Prostate gland (tissue), 2 donors: ENCODE measurements around the gene MICALL1. TPM values are rescaled to one million over a fixed set of nuclear protein-coding genes. Genes with fewer than 3 reads are reported as not detected.

ENCODE experiments used
- DNase-seq: peaks from one replicate; pipeline ENCODE4 v3.0.0-alpha.2; 2019; ENCODE audit warnings: low spot score
- H3K27ac ChIP-seq, 2 donors: fragments of 200-600 bp; sonication (generic); 2 replicates each; pipeline ENCODE4 v1.5.1; 2017 to 2019
- H3K27me3 ChIP-seq: fragments of 200-600 bp; sonication (generic); replicated peaks from 2 replicates; pipeline ENCODE4 v1.5.1; 2019; ENCODE audit not compliant: insufficient read depth
- H3K36me3 ChIP-seq, 2 donors: fragments of 200-600 bp; sonication (generic); 1 replicate in 1 of 2; 2 replicates in 1 of 2; pipeline versions ENCODE4 v1.5.1 to v1.8.1; 2017 to 2019
- H3K4me1 ChIP-seq: fragments of 200-600 bp; sonication (generic); replicated peaks from 2 replicates; pipeline ENCODE4 v1.5.1; 2019
- H3K4me3 ChIP-seq, 2 donors: fragments of 200-600 bp; sonication (generic); 2 replicates each; pipeline ENCODE4 v1.5.1; 2017 to 2019
- H3K9me3 ChIP-seq: fragments of 200-600 bp; sonication (generic); 2 replicates; pipeline ENCODE4 v1.5.1; 2017
- POLR2A ChIP-seq: fragments of 450-650 bp; IDR thresholded peaks from one replicate; pipeline ENCODE4 v1.6.1; 2016; ENCODE audit warnings: antibody characterized with exemption, mild to moderate bottlenecking
- POLR2AphosphoS5 ChIP-seq: sonication (generic); formaldehyde crosslinking; IDR thresholded peaks from one replicate; pipeline ENCODE4 v1.6.1; 2017; ENCODE audit warnings: antibody characterized with exemption
- WGBS: methylation state at CpG from one replicate; pipeline ENCODE4 v1.1.5; 2018; 5-methylcytosine and 5-hydroxymethylcytosine counted together
- intact Hi-C: fragments of 100-400 bp; cut with DNase I; formaldehyde crosslinking; loops from one replicate; pipeline ENCODE4 v1.14.2; 2022
- total RNA-seq, 2 donors: library from RNA; depleted of rRNA; stranded (reverse); fragments of >200 nt; gene quantifications; one replicate each; pipeline ENCODE4 v1.1.0, GENCODE V29; 2016
- TF ChIP-seq, protein P1 (sequence below), 4 experiments: fragments of 200-600 bp in 2 of 4; fragments of 450-650 bp in 2 of 4; sonication (generic) in 2 of 4; IDR thresholded peaks; 1 replicate in 3 of 4; 2 replicates in 1 of 4; pipeline ENCODE4 v1.5.1; 2016 to 2019; ENCODE audit warnings: antibody characterized with exemption in 4 of 4, mild to moderate bottlenecking in 2 of 4, moderate library complexity in 2 of 4

MICALL1 gene
- total RNA-seq, 2 donors from 2014 or later = 42.8 to 62.8 TPM

GRCh38 chr22:37924386-37925065, 18.4 kb downstream of the MICALL1 start:
- peaks cover 0 to 20% of the 10 kb centered on the region in 2 donors for H3K36me3 ChIP-seq
- no peak overlapping the region for H3K27ac ChIP-seq
- TF ChIP-seq POLR2AphosphoS5 (no peak), POLR2A (no peak)
- TF ChIP-seq, protein P1, sequence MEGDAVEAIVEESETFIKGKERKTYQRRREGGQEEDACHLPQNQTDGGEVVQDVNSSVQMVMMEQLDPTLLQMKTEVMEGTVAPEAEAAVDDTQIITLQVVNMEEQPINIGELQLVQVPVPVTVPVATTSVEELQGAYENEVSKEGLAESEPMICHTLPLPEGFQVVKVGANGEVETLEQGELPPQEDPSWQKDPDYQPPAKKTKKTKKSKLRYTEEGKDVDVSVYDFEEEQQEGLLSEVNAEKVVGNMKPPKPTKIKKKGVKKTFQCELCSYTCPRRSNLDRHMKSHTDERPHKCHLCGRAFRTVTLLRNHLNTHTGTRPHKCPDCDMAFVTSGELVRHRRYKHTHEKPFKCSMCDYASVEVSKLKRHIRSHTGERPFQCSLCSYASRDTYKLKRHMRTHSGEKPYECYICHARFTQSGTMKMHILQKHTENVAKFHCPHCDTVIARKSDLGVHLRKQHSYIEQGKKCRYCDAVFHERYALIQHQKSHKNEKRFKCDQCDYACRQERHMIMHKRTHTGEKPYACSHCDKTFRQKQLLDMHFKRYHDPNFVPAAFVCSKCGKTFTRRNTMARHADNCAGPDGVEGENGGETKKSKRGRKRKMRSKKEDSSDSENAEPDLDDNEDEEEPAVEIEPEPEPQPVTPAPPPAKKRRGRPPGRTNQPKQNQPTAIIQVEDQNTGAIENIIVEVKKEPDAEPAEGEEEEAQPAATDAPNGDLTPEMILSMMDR (IDR thresholded peaks at IDR 0.05) = no peak
- peaks cover under 1% of the 10 kb centered on the region for H3K4me1 ChIP-seq
- 84% methylated on average over 18 of the region's 18 CpGs for WGBS
- no peaks in the 10 kb centered on the region for H3K27me3 ChIP-seq
- no peak for DNase-seq
- H3K9me3 ChIP-seq = no peaks in the 10 kb centered on the region
- no peak overlapping the region for H3K4me3 ChIP-seq
- intact Hi-C loops = no loop called here

DNA sequence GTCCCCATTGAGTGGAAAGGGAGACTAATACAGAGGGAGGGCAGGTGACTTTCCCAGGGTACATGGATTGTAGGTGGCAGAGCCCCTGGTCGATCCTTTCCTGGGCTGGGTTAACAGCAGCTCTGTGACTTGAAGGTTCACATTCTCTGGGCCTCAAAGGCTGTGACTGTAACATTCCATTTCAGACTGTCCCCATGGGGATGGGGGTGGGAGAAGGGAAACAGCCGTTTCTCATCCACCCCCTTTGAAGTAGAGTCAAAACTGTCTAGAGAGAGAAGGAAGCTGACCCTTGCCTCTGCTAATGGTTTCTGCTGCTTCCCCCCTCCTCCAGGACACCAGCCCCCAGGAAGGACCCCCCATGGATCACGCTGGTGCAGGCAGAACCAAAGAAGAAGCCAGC, 19.2 kb downstream of the MICALL1 start:
- H3K27ac ChIP-seq = no peak overlapping the region
- intact Hi-C loops = no loop called here
- H3K9me3 ChIP-seq = no peaks in the 10 kb centered on the region

DNA sequence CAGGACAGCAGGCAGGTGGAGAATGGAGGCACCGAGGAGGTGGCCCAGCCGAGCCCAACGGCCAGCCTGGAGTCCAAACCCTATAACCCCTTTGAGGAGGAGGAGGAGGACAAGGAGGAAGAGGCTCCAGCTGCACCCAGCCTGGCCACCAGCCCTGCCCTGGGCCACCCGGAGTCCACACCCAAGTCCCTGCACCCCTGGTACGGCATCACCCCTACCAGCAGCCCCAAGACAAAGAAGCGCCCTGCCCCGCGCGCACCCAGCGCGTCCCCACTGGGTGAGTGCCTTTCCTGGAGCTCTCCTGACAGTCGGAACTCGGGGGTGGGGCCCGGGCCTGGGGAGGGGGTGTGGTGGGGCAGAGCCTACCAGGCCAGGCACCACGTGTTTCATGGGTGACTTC, 19.7 kb downstream of the MICALL1 start:
- no peak for DNase-seq
- Histone ChIP-seq H3K4me3 (no peak overlapping the region), H3K9me3 (no peaks in the 10 kb centered on the region), H3K4me1 (peaks cover 3% of the 10 kb centered on the region), H3K27ac (no peak overlapping the region), H3K36me3 (peaks cover 0 to 20% of the 10 kb centered on the region in 2 donors), H3K27me3 (no peaks in the 10 kb centered on the region)
- TF ChIP-seq, protein P1 (IDR thresholded peaks at IDR 0.05) = no peak
- TF ChIP-seq POLR2AphosphoS5 (no peak), POLR2A (no peak)
- 87% methylated on average over 15 of the region's 15 CpGs for WGBS
- intact Hi-C loops = no loop called here

More for the DNA sequence above, 19.2 kb downstream of the MICALL1 start:
- H3K36me3 ChIP-seq = peaks cover 0 to 20% of the 10 kb centered on the region in 2 donors
- H3K4me3 ChIP-seq = no peak overlapping the region
- 50% methylated on average over 3 of the region's 3 CpGs for whole genome bisulfite sequencing
- peaks cover 3% of the 10 kb centered on the region for H3K4me1 ChIP-seq
- no peak for DNase-seq
- TF ChIP-seq POLR2A = no peak
- TF ChIP-seq, protein P1 (IDR thresholded peaks at IDR 0.05) = no peak
- H3K27me3 ChIP-seq = no peaks in the 10 kb centered on the region

- no peak for DNase-seq
- intact Hi-C loops = no loop called here
- TF ChIP-seq, protein P1 (IDR thresholded peaks at IDR 0.05) = no peak
- TF ChIP-seq POLR2A = no peak
- no peak for TF ChIP-seq POLR2AphosphoS5
- no peak overlapping the region for H3K27ac ChIP-seq
- no peaks in the 10 kb centered on the region for H3K9me3 ChIP-seq
- H3K36me3 ChIP-seq = peaks cover 0 to 20% of the 10 kb centered on the region in 2 donors
- whole genome bisulfite sequencing = 84% methylated on average over 7 of the region's 7 CpGs
- H3K27me3 ChIP-seq = no peaks in the 10 kb centered on the region
- no peak overlapping the region for H3K4me3 ChIP-seq
- H3K4me1 ChIP-seq = peaks cover 3% of the 10 kb centered on the region
These were observed 20.3 kb downstream of the MICALL1 start for GRCh38 chr22:37926358-37926757.
